ENCODE results near the gene TRPM7. TPM values are rescaled to one million over a fixed set of nuclear protein-coding genes. Genes with fewer than 3 reads are reported as not detected.
"Not testable (repeated sequence)": the region's sequence is repeated elsewhere in the genome, so short reads cannot be mapped to it uniquely, and the experiment has no call there.

The TRPM7 gene
- total and polyA plus RNA-seq, 12 donors: 5.4 to 45.0 (median 26.3) TPM

- WGBS, 4 donors: 89 to 93% (median 91%) methylated on average over 3 of the region's 3 CpGs
Observed at GRCh38 chr15:50593761-50594160, 92.8 kb downstream of the TRPM7 start.

GRCh38 chr15:50590288-50590687 lies 96.3 kb downstream of the TRPM7 start:
- Histone ChIP-seq H3K27ac (no peak overlapping the region), H3K4me3 (no peak overlapping the region), H3K4me1 (replicated peaks in 1 of 2) (no peaks in the 10 kb centered on the region), H3K36me3 (replicated peaks in 1 of 2) (peaks cover 0 to 49% of the 10 kb centered on the region in 2 donors), H3K9me3 (replicated peaks in 1 of 3) (no peaks in the 10 kb centered on the region), H3K27me3 (no peaks in the 10 kb centered on the region)
- WGBS, 4 donors: 92 to 95% (median 93%) methylated on average over 1 of the region's 1 CpG
- intact Hi-C loops (cut with DNase I): no loop called here
- no peak for DNase-seq
- TF ChIP-seq CTCF (IDR thresholded peaks at IDR 0.05) (no peak), POLR2A (IDR thresholded peaks at IDR 0.05) (no peak)

More at GRCh38 chr15:50593761-50594160, 92.8 kb downstream of the TRPM7 start:
- H3K36me3 ChIP-seq (replicated peaks in 1 of 2): peaks cover 0 to 47% of the 10 kb centered on the region in 2 donors
- no peak for DNase-seq
- H3K27me3 ChIP-seq: no peaks in the 10 kb centered on the region
- no peaks in the 10 kb centered on the region for H3K9me3 ChIP-seq (replicated peaks in 1 of 3)
- no peaks in the 10 kb centered on the region for H3K4me1 ChIP-seq (replicated peaks in 1 of 2)
- TF ChIP-seq POLR2A (IDR thresholded peaks at IDR 0.05) (no peak), CTCF (IDR thresholded peaks at IDR 0.05) (no peak)
- intact Hi-C loops (cut with DNase I): no loop called here
- no peak overlapping the region for H3K4me3 ChIP-seq
- H3K27ac ChIP-seq: no peak overlapping the region

- H3K36me3 ChIP-seq (replicated peaks in 1 of 2): peaks cover 0 to 49% of the 10 kb centered on the region in 2 donors
Observed at GRCh38 chr15:50577492-50577891, 109.1 kb downstream of the TRPM7 start.

GRCh38 chr15:50576166-50576565 lies 110.4 kb downstream of the TRPM7 start:
- Histone ChIP-seq H3K27me3 (no peaks in the 10 kb centered on the region), H3K27ac (no peak overlapping the region), H3K4me1 (replicated peaks in 1 of 2) (no peaks in the 10 kb centered on the region), H3K36me3 (replicated peaks in 1 of 2) (peaks cover 0 to 51% of the 10 kb centered on the region in 2 donors), H3K9me3 (replicated peaks in 1 of 3) (no peaks in the 10 kb centered on the region), H3K4me3 (no peak overlapping the region)
- no peak for DNase-seq
- intact Hi-C loops (cut with DNase I): no loop called here
- 74 to 95% (median 86%) methylated on average over 1 of the region's 1 CpG for WGBS, 4 donors
- TF ChIP-seq POLR2A (IDR thresholded peaks at IDR 0.05) (no peak), CTCF (IDR thresholded peaks at IDR 0.05) (no peak)

More at GRCh38 chr15:50577492-50577891, 109.1 kb downstream of the TRPM7 start:
- no peaks in the 10 kb centered on the region for H3K4me1 ChIP-seq (replicated peaks in 1 of 2)
- no peak for DNase-seq
- intact Hi-C loops (cut with DNase I): no loop called here
- WGBS, 4 donors: 88 to 96% (median 91%) methylated on average over 2 of the region's 2 CpGs
- H3K9me3 ChIP-seq (replicated peaks in 1 of 3): no peaks in the 10 kb centered on the region
- TF ChIP-seq CTCF (IDR thresholded peaks at IDR 0.05): no peak
- TF ChIP-seq POLR2A (IDR thresholded peaks at IDR 0.05): no peak
- no peak overlapping the region for H3K27ac ChIP-seq
- H3K4me3 ChIP-seq: no peak overlapping the region
- H3K27me3 ChIP-seq: no peaks in the 10 kb centered on the region

- H3K27me3 ChIP-seq; H3K9me3 ChIP-seq (replicated peaks in 1 of 3); intact Hi-C loops (cut with DNase I); H3K27ac ChIP-seq; DNase-seq; H3K4me3 ChIP-seq; H3K4me1 ChIP-seq (replicated peaks in 1 of 2): not testable (repeated sequence)
- peaks cover 0 to 51% of the 10 kb centered on the region in 2 donors for H3K36me3 ChIP-seq (replicated peaks in 1 of 2)
- 91 to 96% (median 94%) methylated on average over 5 of the region's 5 CpGs for WGBS, 4 donors
Observed at GRCh38 chr15:50573842-50574241, 112.8 kb downstream of the TRPM7 start.
